ENCODE data around the gene DCLK2.
"Not testable (repeated sequence)": the region's sequence is repeated elsewhere in the genome, so short reads cannot be mapped to it uniquely, and the experiment has no call there.

The DCLK2 gene

GRCh38 chr4:150181536-150181935 lies 103.3 kb downstream of the DCLK2 start:
- TF ChIP-seq CTCF (IDR thresholded peaks at IDR 0.05; ENCODE audit: low read length, missing control alignments): no peak
- H3K4me3 ChIP-seq (replicated peaks; ENCODE audit: low read depth, low read length): no peak overlapping the region
- DNase-seq (ENCODE audit: low read depth): peak; percentile 73

- TF ChIP-seq CTCF (IDR thresholded peaks at IDR 0.05; ENCODE audit: low read length, missing control alignments): no peak
- no peak for DNase-seq (ENCODE audit: low read depth)
- no peak overlapping the region for H3K4me3 ChIP-seq (replicated peaks; ENCODE audit: low read depth, low read length)
Observed at GRCh38 chr4:150182794-150183193, 104.5 kb downstream of the DCLK2 start.

- H3K4me3 ChIP-seq (replicated peaks; ENCODE audit: low read depth, low read length); DNase-seq (ENCODE audit: low read depth): not testable (repeated sequence)
Observed at GRCh38 chr4:150185033-150185432, 106.8 kb downstream of the DCLK2 start.

GRCh38 chr4:150192986-150193385 lies 114.7 kb downstream of the DCLK2 start:
- no peak for DNase-seq (ENCODE audit: low read depth)
- no peak overlapping the region for H3K4me3 ChIP-seq (replicated peaks; ENCODE audit: low read depth, low read length)
- no peak for TF ChIP-seq CTCF (IDR thresholded peaks at IDR 0.05; ENCODE audit: low read length, missing control alignments)

GRCh38 chr4:150197256-150197655 lies 119.0 kb downstream of the DCLK2 start:
- H3K4me3 ChIP-seq (replicated peaks; ENCODE audit: low read depth, low read length); DNase-seq (ENCODE audit: low read depth): not testable (repeated sequence)

GRCh38 chr4:150199056-150199455 lies 120.8 kb downstream of the DCLK2 start:
- no peak for TF ChIP-seq CTCF (IDR thresholded peaks at IDR 0.05; ENCODE audit: low read length, missing control alignments)
- H3K4me3 ChIP-seq (replicated peaks; ENCODE audit: low read depth, low read length): no peak overlapping the region
- DNase-seq (ENCODE audit: low read depth): no peak

GRCh38 chr4:150205016-150205415 lies 126.8 kb downstream of the DCLK2 start:
- TF ChIP-seq CTCF (IDR thresholded peaks at IDR 0.05; ENCODE audit: low read length, missing control alignments): no peak

GRCh38 chr4:150206265-150206664 lies 128.0 kb downstream of the DCLK2 start:
- no peak for TF ChIP-seq CTCF (IDR thresholded peaks at IDR 0.05; ENCODE audit: low read length, missing control alignments)
- H3K4me3 ChIP-seq (replicated peaks; ENCODE audit: low read depth, low read length): no peak overlapping the region
- no peak for DNase-seq (ENCODE audit: low read depth)

More at GRCh38 chr4:150205016-150205415, 126.8 kb downstream of the DCLK2 start:
- DNase-seq (ENCODE audit: low read depth): no peak
- no peak overlapping the region for H3K4me3 ChIP-seq (replicated peaks; ENCODE audit: low read depth, low read length)

Measured in fibroblast of pulmonary artery (primary cell).